Measurements from ENCODE around the gene PON1.

The PON1 gene

GRCh38 chr7:95319570-95319969 is 4.8 kb downstream of the PON1 start:
- H3K9me3 ChIP-seq (ENCODE audit: insufficient read depth, low read length, severe bottlenecking) = no peaks in the 10 kb centered on the region
- no peak for DNase-seq
- H3K4me1 ChIP-seq (ENCODE audit: insufficient read depth, low read length) = no peaks in the 10 kb centered on the region
- H2AFZ ChIP-seq (ENCODE audit: low read depth, low read length) = no peak overlapping the region
- no peaks in the 10 kb centered on the region for H3K27me3 ChIP-seq (ENCODE audit: insufficient read depth, low read length, poor library complexity)
- no peak overlapping the region for H3K4me2 ChIP-seq (ENCODE audit: insufficient read depth, low read length)
- no peak overlapping the region for H3K4me3 ChIP-seq (ENCODE audit: low read depth in 1 of 2, low read length in 2 of 2)
- TF ChIP-seq EZH2 (IDR thresholded peaks at IDR 0.05; ENCODE audit: borderline replicate concordance, low read depth, low read length, severe bottlenecking) = no peak
- TF ChIP-seq, protein P1, sequence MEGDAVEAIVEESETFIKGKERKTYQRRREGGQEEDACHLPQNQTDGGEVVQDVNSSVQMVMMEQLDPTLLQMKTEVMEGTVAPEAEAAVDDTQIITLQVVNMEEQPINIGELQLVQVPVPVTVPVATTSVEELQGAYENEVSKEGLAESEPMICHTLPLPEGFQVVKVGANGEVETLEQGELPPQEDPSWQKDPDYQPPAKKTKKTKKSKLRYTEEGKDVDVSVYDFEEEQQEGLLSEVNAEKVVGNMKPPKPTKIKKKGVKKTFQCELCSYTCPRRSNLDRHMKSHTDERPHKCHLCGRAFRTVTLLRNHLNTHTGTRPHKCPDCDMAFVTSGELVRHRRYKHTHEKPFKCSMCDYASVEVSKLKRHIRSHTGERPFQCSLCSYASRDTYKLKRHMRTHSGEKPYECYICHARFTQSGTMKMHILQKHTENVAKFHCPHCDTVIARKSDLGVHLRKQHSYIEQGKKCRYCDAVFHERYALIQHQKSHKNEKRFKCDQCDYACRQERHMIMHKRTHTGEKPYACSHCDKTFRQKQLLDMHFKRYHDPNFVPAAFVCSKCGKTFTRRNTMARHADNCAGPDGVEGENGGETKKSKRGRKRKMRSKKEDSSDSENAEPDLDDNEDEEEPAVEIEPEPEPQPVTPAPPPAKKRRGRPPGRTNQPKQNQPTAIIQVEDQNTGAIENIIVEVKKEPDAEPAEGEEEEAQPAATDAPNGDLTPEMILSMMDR (IDR thresholded peaks at IDR 0.05; ENCODE audit: borderline replicate concordance, extremely low read depth, low read length, poor library complexity, severe bottlenecking) = no peak
- no peaks in the 10 kb centered on the region for H4K20me1 ChIP-seq (ENCODE audit: insufficient read depth, low read length)
- no peaks in the 10 kb centered on the region for H3K36me3 ChIP-seq (ENCODE audit: insufficient read depth, low read length)
- H3K79me2 ChIP-seq (ENCODE audit: insufficient read depth, low read length) = no peaks in the 10 kb centered on the region
- ATAC-seq (ENCODE audit: insufficient read depth, low read depth) = no peak
- no peak overlapping the region for H3K9ac ChIP-seq (ENCODE audit: low read depth, low read length)
- no peak overlapping the region for H3K27ac ChIP-seq (ENCODE audit: low read length)

- no peak overlapping the region for H2AFZ ChIP-seq (ENCODE audit: low read depth, low read length)
- TF ChIP-seq, protein P1 (IDR thresholded peaks at IDR 0.05; ENCODE audit: borderline replicate concordance, extremely low read depth, low read length, poor library complexity, severe bottlenecking) = no peak
- no peak for TF ChIP-seq EZH2 (IDR thresholded peaks at IDR 0.05; ENCODE audit: borderline replicate concordance, low read depth, low read length, severe bottlenecking)
- H3K4me2 ChIP-seq (ENCODE audit: insufficient read depth, low read length) = no peak overlapping the region
- H3K27ac ChIP-seq (ENCODE audit: low read length) = no peak overlapping the region
- H3K79me2 ChIP-seq (ENCODE audit: insufficient read depth, low read length) = no peaks in the 10 kb centered on the region
- H3K4me3 ChIP-seq (ENCODE audit: low read depth in 1 of 2, low read length in 2 of 2) = no peak overlapping the region
- H4K20me1 ChIP-seq (ENCODE audit: insufficient read depth, low read length) = no peaks in the 10 kb centered on the region
- H3K4me1 ChIP-seq (ENCODE audit: insufficient read depth, low read length) = no peaks in the 10 kb centered on the region
- H3K9ac ChIP-seq (ENCODE audit: low read depth, low read length) = no peak overlapping the region
- no peak for DNase-seq
- H3K27me3 ChIP-seq (ENCODE audit: insufficient read depth, low read length, poor library complexity) = no peaks in the 10 kb centered on the region
- no peak for ATAC-seq (ENCODE audit: insufficient read depth, low read depth)
- no peaks in the 10 kb centered on the region for H3K36me3 ChIP-seq (ENCODE audit: insufficient read depth, low read length)
- no peaks in the 10 kb centered on the region for H3K9me3 ChIP-seq (ENCODE audit: insufficient read depth, low read length, severe bottlenecking)
These were observed 5.7 kb downstream of the PON1 start for GRCh38 chr7:95318501-95319100.

- TF ChIP-seq EZH2 (IDR thresholded peaks at IDR 0.05; ENCODE audit: borderline replicate concordance, low read depth, low read length, severe bottlenecking) = no peak
- TF ChIP-seq, protein P1 (IDR thresholded peaks at IDR 0.05; ENCODE audit: borderline replicate concordance, extremely low read depth, low read length, poor library complexity, severe bottlenecking) = no peak
- H3K79me2 ChIP-seq (ENCODE audit: insufficient read depth, low read length) = no peaks in the 10 kb centered on the region
- no peaks in the 10 kb centered on the region for H3K4me1 ChIP-seq (ENCODE audit: insufficient read depth, low read length)
- ATAC-seq (ENCODE audit: insufficient read depth, low read depth) = no peak
- H2AFZ ChIP-seq (ENCODE audit: low read depth, low read length) = no peak overlapping the region
- H3K27me3 ChIP-seq (ENCODE audit: insufficient read depth, low read length, poor library complexity) = no peaks in the 10 kb centered on the region
- no peak overlapping the region for H3K4me3 ChIP-seq (ENCODE audit: low read depth in 1 of 2, low read length in 2 of 2)
- H3K4me2 ChIP-seq (ENCODE audit: insufficient read depth, low read length) = no peak overlapping the region
- DNase-seq = no peak
- no peak overlapping the region for H3K27ac ChIP-seq (ENCODE audit: low read length)
- H3K36me3 ChIP-seq (ENCODE audit: insufficient read depth, low read length) = no peaks in the 10 kb centered on the region
- no peaks in the 10 kb centered on the region for H4K20me1 ChIP-seq (ENCODE audit: insufficient read depth, low read length)
- no peaks in the 10 kb centered on the region for H3K9me3 ChIP-seq (ENCODE audit: insufficient read depth, low read length, severe bottlenecking)
- no peak overlapping the region for H3K9ac ChIP-seq (ENCODE audit: low read depth, low read length)
These were observed 6.4 kb downstream of the PON1 start for GRCh38 chr7:95317966-95318365.

All from DND-41 (cell line).